ENCODE results near the gene MCTP1. TPM values are rescaled to one million over a fixed set of nuclear protein-coding genes. Genes with fewer than 3 reads are reported as not detected.

Gene MCTP1
- total and polyA plus RNA-seq, 2 of the 13 experiments (the other 11 are each of a cell fraction or from before 2014, with no cell fraction given) = 0.15 to 0.48 TPM

DNA sequence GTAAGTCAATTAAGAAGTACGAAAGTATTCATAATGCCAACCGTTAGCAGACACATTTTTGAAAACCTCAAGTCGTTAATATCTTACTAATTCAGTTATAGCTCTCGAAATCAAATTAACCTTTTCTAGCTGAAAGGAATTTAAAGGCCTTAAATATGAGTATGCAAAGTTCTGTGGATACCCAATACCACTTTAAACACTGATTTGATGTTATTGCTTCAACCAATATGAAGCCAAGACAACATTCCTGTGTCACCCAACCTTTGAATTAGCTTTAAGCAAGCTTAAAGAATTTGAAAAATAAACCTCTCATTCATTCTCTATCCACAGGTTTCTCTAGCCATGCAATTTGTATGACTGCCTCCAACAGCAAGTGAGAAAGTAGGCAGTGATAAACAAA lies 204.5 kb downstream of the MCTP1 start:
- intact Hi-C loops (cut with micrococcal nuclease; ENCODE audit: unreplicated experiment) = no loop called here
- no peak for FAIRE-seq
- no peak overlapping the region for H3K9ac ChIP-seq (ENCODE audit: insufficient read depth, low read depth, low read length)
- ChIA-PET CTCF (ENCODE audit: low intra/inter-chr PET ratio, low total read pairs) (no interaction called here), POLR2A (no interaction called here)
- whole genome bisulfite sequencing (ENCODE audit: low lambda C conversion rate) = 26% methylated on average over 4 of the region's 4 CpGs
- no peaks in the 10 kb centered on the region for H3K9me3 ChIP-seq (ENCODE audit: low read length)
- H3K36me3 ChIP-seq (replicated peaks in 1 of 2; ENCODE audit: control insufficient read depth in 1 of 2, insufficient read depth in 2 of 2, low read length in 2 of 2) = no peaks in the 10 kb centered on the region
- no peaks in the 10 kb centered on the region for H3K79me2 ChIP-seq (ENCODE audit: insufficient read depth, low read length)
- BruUV-seq (replicated peaks) = no TSS peak
- H4K20me1 ChIP-seq (ENCODE audit: insufficient read depth, low read length) = no peaks in the 10 kb centered on the region
- H3K27me3 ChIP-seq (ENCODE audit: control insufficient read depth in 1 of 2, insufficient read depth in 2 of 2, low read length in 2 of 2) = no peaks in the 10 kb centered on the region
- H3K4me1 ChIP-seq (ENCODE audit: insufficient read depth, low read length) = no peaks in the 10 kb centered on the region
- no peak for DNase-seq (ENCODE audit: low spot score)
- TF ChIP-seq MLLT10 (CRISPR knock-in tag; IDR thresholded peaks at IDR 0.05) (no peak), BRF2 (CRISPR knock-in tag; IDR thresholded peaks at IDR 0.05) (no peak), ZNF724P (CRISPR knock-in tag; IDR thresholded peaks at IDR 0.05; ENCODE audit: borderline replicate concordance) (no peak), SATB2 (CRISPR knock-in tag; IDR thresholded peaks at IDR 0.05) (no peak), ATRX (CRISPR knock-in tag; IDR thresholded peaks at IDR 0.05; ENCODE audit: borderline replicate concordance) (no peak), KDM4B (CRISPR knock-in tag; IDR thresholded peaks at IDR 0.05) (no peak)
- H2AFZ ChIP-seq (ENCODE audit: low read length) = no peak overlapping the region
- in situ Hi-C loops (cut with HindIII; ENCODE audit: extremely low pct_ligation_motif_present, low pct_unique_long_range_greater_than_20kb) = no loop called here
- no peak overlapping the region for H3K4me3 ChIP-seq (replicated peaks in 1 of 3; ENCODE audit: insufficient read depth in 1 of 3, low read depth in 2 of 3, low read length in 3 of 3)
- H3K27ac ChIP-seq (ENCODE audit: extremely low read length, insufficient read depth, low read length) = no peak overlapping the region
- H3K4me2 ChIP-seq (ENCODE audit: low read depth, low read length) = no peak overlapping the region
- ATAC-seq = no peak

GRCh38 chr5:95080030-95080429 lies 204.9 kb downstream of the MCTP1 start:
- no peak overlapping the region for H3K4me2 ChIP-seq (ENCODE audit: low read depth, low read length)
- H3K27ac ChIP-seq (ENCODE audit: extremely low read length, insufficient read depth, low read length) = no peak overlapping the region
- no peak for DNase-seq (ENCODE audit: low spot score)
- H3K36me3 ChIP-seq (replicated peaks in 1 of 2; ENCODE audit: control insufficient read depth in 1 of 2, insufficient read depth in 2 of 2, low read length in 2 of 2) = no peaks in the 10 kb centered on the region
- no peaks in the 10 kb centered on the region for H3K9me3 ChIP-seq (ENCODE audit: low read length)
- no peak for TF ChIP-seq ZNF558 (CRISPR knock-in tag; IDR thresholded peaks at IDR 0.05; ENCODE audit: borderline replicate concordance)
- TF ChIP-seq KDM4B (CRISPR knock-in tag; IDR thresholded peaks at IDR 0.05) = no peak
- TF ChIP-seq ZBTB25 (CRISPR knock-in tag; IDR thresholded peaks at IDR 0.05) = no peak
- TF ChIP-seq ZC3H4 (CRISPR knock-in tag; IDR thresholded peaks at IDR 0.05; ENCODE audit: borderline replicate concordance) = no peak
- TF ChIP-seq RFX1 (IDR thresholded peaks at IDR 0.05) = no peak
- no peaks in the 10 kb centered on the region for H3K79me2 ChIP-seq (ENCODE audit: insufficient read depth, low read length)
- H3K9ac ChIP-seq (ENCODE audit: insufficient read depth, low read depth, low read length) = no peak overlapping the region
- no peaks in the 10 kb centered on the region for H3K4me1 ChIP-seq (ENCODE audit: insufficient read depth, low read length)
- no peak overlapping the region for H3K4me3 ChIP-seq (replicated peaks in 1 of 3; ENCODE audit: insufficient read depth in 1 of 3, low read depth in 2 of 3, low read length in 3 of 3)
- no peak overlapping the region for H2AFZ ChIP-seq (ENCODE audit: low read length)
- CTCF ChIA-PET (ENCODE audit: low intra/inter-chr PET ratio, low total read pairs) = no interaction called here
- in situ Hi-C loops (cut with HindIII; ENCODE audit: extremely low pct_ligation_motif_present, low pct_unique_long_range_greater_than_20kb) (no loop called here), intact Hi-C loops (cut with micrococcal nuclease; ENCODE audit: unreplicated experiment) (no loop called here)
- no TSS peak for BruUV-seq (replicated peaks)
- FAIRE-seq = no peak
- H4K20me1 ChIP-seq (ENCODE audit: insufficient read depth, low read length) = no peaks in the 10 kb centered on the region
- POLR2A ChIA-PET = no interaction called here
- ATAC-seq = no peak
- no peaks in the 10 kb centered on the region for H3K27me3 ChIP-seq (ENCODE audit: control insufficient read depth in 1 of 2, insufficient read depth in 2 of 2, low read length in 2 of 2)
